22Rv1 (cell line): ENCODE data around the gene DHRS7C.

ENCODE experiments used
- H3K27ac ChIP-seq: fragments of 450-650 bp; 2 replicates; pipeline ENCODE4 v1.5.1; 2017
- CTCF ChIP-seq: fragments of 450-650 bp; IDR thresholded peaks from 2 replicates; pipeline ENCODE4 v1.5.1; 2017; ENCODE audit warnings: mild to moderate bottlenecking
- ZFX ChIP-seq: fragments of 450-650 bp; IDR thresholded peaks from 2 replicates; pipeline ENCODE4 v1.6.1; 2017; ENCODE audit warnings: antibody characterized with exemption, borderline replicate concordance

The DHRS7C gene

GRCh38 chr17:9810100-9810949 lies 18.9 kb upstream of the DHRS7C start:
- TF ChIP-seq ZFX, result no peak
- no peak for TF ChIP-seq CTCF
- no peak overlapping the region for H3K27ac ChIP-seq

GRCh38 chr17:9809409-9809808 lies 18.0 kb upstream of the DHRS7C start:
- H3K27ac ChIP-seq, result no peak overlapping the region
- TF ChIP-seq ZFX (no peak), CTCF (no peak)

- no peak overlapping the region for H3K27ac ChIP-seq
- TF ChIP-seq ZFX (no peak), CTCF (no peak)
Observed at GRCh38 chr17:9806699-9807098, 15.3 kb upstream of the DHRS7C start.

- no peak for TF ChIP-seq ZFX
- no peak for TF ChIP-seq CTCF
- H3K27ac ChIP-seq, result no peak overlapping the region
Observed at GRCh38 chr17:9805769-9806168, 14.4 kb upstream of the DHRS7C start.

- no peak overlapping the region for H3K27ac ChIP-seq
- TF ChIP-seq CTCF, result no peak
- TF ChIP-seq ZFX, result no peak
Observed at GRCh38 chr17:9802697-9803096, 11.3 kb upstream of the DHRS7C start.

GRCh38 chr17:9802294-9802693 lies 10.9 kb upstream of the DHRS7C start:
- no peak overlapping the region for H3K27ac ChIP-seq

More at GRCh38 chr17:9802294-9802693, 10.9 kb upstream of the DHRS7C start:
- TF ChIP-seq CTCF, result no peak
- no peak for TF ChIP-seq ZFX
